Activated CD8-positive, alpha-beta memory T cell treated with anti-CD3 and anti-CD28 coated beads, Interleukin-2, amount 50 U/mL, for 1 hour (primary cell): ENCODE results near the gene PIP5K1B.
A peak's percentile ranks its signal among the peaks of the same experiment; 100 is the strongest.
"Not testable (repeated sequence)": the region's sequence is repeated elsewhere in the genome, so short reads cannot be mapped to it uniquely, and the experiment has no call there.

Experiments
- DNase-seq: peaks from one replicate; pipeline ENCODE4 v3.0.0-alpha.2; 2020; ENCODE audit errors: extremely low read depth

PIP5K1B gene

DNA sequence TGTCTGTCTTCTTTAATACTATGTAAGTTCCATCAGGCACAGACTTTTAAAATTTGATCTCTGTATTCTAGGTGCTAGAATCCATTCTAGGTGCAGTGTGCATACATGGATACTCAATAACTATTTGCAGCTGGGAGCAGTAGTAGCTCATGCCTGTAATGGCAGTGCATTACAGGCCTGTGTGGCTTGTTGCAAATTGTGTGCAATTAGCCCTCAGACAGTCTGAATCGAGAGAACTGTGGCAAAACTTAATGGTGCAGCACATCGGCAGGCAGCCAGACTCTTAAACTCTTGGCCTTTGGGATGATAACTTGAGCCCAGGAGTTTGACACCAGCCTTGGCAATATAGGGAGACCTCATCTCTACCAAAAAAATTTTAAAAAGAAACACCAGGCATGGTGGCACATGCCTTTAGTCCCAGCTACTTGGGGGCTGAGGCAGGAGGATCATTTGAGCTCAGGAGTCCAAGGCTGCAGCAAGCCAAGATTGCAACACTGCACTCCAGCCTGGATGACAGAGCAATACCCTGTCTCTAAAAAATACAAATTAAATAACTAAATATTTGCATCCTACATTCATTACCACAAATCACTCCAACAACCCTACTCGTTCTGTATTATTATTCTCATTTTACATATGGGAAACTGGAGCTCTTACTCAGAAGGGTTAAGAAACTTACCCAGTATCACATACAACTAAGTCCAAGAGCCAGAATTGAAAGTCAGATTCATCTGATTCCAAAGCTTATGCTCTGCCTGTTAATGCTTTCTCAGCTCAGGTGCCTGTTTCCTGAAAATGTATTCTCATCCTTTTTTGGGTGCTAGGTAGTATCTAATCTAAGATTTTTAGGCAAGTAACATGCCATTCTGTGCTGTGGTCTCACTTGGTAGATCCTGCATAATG, 278.7 kb downstream of the PIP5K1B start:
- DNase-seq, result no peak

DNA sequence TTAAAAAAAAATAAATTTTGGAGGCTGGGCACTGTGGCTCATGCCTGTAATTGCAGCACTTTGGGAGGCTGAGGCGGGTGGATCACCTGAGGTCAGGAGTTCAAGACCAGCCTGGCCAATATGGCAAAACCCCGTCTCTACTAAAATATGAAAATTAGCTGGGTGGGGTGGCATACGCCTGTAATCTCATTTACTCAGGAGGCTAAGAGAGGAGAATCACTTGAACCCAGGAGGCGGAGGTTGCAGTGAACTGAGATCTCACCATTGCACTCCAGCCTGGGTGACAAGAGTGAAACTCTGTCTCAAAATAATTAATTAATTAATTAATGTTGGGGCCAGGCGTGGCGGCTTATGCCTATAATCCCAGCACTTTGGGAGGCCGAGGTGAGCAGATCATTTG, 281.9 kb downstream of the PIP5K1B start:
- not testable (repeated sequence) for DNase-seq

DNA sequence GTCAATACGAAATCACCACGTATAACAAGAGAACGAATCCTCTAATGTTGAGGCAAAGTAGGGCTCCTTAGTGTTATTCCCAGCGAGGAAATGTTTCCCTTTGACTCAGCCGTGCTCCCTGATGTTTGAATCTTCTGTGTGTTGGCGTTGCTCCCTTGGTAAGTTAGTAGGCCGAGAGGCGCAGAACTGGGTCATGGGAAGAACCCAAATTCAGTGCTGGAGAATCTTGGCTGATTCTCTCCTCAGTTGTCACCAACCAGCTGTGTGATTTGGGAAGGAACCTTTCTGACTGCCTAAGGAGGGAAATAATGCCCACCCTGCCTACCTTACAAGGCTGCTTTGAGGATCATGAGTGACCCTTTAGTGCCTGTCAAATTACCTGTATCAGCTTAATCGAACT, 286.4 kb downstream of the PIP5K1B start:
- no peak for DNase-seq

DNA sequence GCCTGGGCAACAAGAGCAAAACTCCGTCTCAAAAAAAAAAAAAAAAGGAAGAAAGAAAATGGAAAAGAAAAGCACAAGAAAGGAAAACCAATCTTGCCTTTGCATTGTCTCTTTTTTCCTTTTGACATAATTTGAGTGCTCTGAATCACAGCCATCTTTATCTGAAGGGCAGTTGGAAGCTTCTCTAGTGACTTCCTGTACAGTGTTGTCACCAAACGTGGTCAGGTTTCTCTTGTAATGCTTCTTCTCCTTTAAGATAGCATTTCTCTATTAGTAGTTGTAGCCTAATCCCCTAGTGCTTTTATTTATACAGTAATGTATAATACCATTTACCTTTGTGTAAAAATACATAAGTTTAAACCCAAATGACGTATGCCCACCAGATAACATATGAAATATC, 290.7 kb downstream of the PIP5K1B start:
- no peak for DNase-seq

DNA sequence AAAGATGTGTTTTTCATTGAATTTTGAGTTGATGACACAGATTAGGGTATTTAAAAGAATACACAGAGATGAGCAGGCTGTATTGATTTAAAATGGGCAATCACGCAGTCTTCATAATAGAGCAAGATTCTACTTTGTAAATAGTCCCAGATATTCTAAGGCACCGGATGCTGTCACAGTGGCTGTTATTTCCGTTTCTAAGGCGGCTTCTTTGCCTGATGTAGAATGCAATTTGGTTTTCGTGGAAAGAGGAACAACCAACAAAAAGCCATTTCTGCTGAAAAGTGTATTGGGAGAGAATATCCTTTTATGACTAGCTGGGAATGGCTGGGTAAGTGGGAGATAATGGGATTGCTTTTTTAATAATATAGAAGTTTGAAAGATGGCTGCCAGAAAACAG, 291.4 kb downstream of the PIP5K1B start:
- DNase-seq, result no peak

DNA sequence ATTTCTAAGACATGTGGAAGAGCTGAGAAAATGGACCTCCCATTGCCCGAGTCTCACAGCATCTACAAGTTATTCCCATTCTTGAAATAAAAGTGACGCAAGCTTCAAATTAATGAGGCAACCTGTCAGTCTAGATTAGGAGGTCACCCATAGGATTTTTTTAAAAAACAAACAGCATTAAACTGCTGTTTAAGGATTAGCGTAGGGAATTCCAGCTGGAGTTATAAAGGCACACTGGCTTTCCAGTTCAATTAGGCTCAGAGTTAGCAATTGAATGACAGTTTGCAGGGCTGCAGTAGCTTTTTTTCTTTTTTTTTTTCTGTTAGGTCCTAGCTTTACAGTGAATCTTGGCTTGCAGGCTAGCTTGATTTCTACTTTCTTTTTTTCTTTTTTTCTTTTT, 292.6 kb downstream of the PIP5K1B start:
- no peak for DNase-seq

DNA sequence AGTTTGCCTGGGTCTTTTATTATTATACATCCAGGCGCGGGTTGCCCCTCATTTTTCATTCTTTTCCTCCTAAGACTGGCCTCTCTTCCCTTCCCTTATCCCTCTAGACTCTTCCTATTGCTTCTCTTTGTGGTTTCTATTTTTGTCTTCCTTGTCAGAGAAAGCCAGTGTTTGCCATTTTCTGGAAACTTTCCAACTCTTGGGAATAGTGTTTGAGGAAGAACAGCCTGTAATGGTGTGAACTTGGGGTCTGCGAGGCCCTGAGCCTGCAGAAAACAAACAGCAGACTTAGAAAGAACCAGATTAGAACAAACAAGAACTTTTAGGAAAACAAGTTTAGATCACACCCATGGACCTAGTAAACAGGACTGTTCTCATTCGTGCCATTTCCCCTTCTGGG, 293.3 kb downstream of the PIP5K1B start:
- no peak for DNase-seq

DNA sequence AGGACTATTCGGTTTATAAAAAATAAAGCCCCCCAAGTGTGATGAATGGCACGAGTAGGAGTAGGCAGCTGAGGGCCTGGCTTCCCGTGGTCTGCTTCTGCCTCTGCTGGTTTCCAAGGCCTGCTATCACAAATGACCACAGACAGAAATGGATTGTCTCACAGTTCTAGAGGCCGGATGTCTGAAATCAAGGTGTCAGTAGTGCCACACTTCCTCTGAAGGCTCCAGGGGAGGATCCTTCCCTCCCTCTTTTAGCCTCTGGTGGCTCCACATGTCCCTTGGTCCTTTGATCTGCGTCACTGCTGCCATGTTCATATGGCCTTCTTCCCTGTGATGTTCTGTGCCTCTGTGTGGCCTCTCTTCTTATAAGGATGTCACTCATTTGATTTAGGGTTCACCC, 293.8 kb downstream of the PIP5K1B start:
- DNase-seq, result no peak

DNA sequence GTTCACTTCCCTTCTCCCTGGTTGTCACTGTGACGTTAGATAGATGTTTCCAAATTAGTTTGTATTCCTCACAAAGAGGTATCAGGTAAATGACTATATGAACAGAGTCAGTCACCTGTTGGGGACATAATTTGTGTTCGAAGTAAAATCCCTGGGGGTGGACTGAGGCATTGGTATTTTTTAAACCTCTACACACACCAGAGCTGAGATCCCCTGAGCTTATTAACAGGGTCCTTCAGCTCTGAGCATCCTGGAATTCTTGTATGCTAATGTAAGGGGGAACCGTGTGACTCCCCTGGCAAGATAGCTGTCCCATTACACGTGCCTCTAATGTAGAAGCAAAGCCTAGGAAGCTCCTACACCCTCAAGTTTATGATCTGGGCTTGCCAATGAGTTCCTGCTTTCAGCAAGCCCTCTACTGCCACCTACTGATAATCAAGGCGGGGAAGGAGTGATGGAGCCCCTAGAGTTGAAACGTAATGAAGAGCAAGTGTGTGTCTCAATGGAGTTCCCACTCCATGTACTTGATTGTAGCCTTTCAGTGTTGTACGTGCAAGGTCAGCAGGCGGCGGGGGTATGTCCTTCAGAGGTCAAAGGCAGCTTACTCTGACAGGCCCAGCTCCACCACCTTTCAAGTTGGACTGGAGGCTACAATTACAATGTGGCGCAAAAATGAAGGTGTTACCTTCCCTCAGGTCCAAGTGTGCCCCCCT, 294.5 kb downstream of the PIP5K1B start:
- DNase-seq, result peak; percentile 19

DNA sequence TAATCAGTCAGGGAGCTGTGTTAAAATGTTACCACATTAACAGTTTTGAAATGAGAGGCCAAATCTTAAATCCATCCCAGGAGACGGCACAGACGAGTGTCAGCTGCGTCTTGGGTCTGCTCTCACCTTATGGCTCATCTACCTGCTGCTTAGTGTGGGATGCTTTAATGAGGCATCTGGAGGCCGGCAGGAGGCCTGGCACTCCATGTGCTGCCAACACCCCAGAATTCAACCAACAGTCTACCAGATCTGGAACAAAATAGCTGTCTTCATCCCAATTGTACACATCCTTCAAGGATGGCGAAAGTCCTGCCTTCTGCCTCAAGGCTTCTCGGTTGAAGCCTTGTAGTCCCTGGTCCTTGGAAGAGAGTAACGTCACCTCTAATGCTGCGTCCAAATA, 296.9 kb downstream of the PIP5K1B start:
- DNase-seq, result no peak

DNA sequence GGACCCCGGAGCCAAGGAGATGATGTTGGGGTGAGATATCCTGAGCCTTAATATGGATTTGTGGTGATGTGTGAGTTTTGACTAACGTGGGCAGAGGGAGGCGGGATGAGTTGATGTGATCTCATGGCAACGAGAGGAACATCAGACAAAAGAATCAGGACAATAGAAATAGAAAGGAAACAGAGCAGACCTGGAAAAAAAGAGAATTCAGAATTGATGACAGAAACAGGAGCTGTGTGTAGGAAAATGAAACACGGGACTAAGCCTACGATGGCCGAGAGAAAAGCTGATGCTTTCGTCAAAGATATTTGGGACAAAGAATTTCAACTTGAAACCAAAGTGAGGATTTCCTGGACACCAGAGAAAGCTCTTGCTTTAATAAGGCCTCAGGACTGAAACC, 298.0 kb downstream of the PIP5K1B start:
- DNase-seq, result no peak

DNA sequence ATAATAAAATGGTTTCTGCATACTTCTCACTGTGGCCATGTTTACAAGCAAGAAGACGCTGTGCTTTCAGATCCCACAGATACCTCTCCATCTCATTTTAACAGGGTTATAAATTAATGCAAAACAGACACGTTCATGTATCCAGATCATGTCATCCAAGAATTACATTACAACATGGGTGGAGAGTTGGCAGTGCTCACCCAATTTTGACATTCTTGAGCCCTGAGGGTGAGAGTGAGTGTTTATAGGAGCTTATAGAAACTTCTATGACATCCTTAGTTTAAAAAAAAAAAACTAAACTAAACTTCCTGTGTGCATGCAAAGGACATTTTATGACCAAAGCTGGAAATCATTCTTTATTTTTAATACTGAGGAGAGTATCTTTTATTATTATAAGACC, 299.8 kb downstream of the PIP5K1B start:
- DNase-seq, result no peak

DNA sequence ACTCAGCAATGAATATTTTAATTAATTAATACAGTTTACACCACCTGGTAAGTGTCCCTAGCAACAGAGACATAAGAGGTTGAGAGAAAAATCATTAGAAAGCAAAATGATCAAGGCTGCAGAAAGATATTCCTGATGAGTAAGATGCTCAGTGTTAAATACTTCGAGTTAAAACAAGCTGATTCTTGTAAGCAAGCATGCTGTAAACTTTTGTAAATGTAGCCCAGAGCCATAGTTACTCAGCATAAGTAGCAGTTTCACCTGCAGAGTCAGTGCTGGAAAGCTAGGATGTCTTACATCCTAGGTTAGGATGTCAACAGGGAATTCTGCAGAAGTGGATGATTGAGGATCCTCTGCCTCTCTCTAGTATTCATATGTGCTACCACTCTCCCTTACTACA, 304.7 kb downstream of the PIP5K1B start:
- DNase-seq, result no peak

DNA sequence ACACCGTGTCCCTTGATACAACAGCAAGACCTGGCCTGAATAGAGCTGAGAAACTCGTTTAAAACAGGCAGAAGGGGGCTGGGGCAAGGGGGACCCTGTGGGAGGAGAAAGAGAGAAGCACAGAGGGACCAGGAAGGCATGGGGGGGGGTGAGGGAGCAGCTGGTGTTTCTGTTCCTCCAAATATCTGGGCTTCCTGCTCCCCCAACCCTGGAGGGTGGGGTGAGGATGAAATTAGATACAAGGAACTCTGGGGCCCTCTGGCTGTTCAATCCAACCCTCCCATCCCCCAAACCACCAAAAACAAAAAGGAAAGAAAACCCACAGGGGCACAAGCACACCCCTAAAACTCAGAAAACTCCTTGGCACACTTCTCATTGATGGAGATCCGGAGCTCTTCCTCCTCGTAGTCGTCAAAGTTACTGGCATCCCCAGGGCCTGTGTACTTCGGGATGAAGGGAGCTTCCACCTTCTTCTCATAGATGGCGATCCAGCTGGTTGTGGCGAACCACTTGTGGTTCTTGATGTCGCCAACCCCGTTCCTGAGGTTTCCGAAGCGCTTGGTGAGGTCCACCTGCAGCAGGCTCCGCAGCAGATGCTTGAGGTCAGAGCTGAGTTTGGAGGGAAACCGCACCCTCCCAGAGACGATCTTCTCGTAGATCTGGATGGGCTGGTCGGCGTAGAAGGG, 307.8 kb downstream of the PIP5K1B start:
- no peak for DNase-seq

DNA sequence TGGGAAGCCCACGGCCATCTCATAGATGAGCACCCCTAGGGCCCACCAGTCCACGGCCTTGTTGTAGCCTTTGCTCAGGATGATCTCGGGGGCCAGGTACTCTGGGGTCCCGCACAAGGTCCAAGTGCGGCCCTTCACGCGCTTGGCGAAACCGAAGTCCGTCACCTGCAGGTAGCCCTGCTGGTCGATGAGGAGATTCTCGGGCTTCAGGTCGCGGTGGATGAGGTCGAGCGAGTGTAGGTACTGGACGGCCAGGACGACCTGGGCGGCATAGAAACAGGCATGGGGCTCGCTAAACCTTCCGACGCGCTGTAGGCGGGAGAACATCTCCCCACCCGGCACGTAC, 308.3 kb downstream of the PIP5K1B start:
- no peak for DNase-seq

DNA sequence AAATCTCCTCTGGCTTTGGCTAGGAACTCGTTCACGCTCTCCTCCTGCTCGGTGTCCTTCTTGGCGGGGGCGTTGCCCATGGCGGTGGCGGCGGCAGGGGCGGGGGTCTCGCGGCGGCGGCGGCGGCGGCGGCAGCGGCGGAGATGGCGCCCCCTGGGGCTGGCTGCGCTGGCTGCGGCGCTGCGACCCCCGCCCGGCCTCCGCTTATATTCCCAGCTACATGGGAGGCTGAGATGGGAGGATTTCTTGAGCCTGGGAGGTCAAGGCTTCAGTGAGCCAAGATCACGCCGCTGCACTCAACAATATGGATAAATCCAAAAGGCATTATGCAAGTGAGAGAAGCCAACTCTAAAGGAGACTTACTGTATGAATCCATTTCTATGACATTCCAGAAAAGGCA, 309.0 kb downstream of the PIP5K1B start, which contains the start of gene PRKACG:
Gene PRKACG, minus strand, starts transcription at position 101 of the 400 bp plus-strand sequence. Its CDS starts 21 bp downstream, at position 80.
- DNase-seq, result no peak

DNA sequence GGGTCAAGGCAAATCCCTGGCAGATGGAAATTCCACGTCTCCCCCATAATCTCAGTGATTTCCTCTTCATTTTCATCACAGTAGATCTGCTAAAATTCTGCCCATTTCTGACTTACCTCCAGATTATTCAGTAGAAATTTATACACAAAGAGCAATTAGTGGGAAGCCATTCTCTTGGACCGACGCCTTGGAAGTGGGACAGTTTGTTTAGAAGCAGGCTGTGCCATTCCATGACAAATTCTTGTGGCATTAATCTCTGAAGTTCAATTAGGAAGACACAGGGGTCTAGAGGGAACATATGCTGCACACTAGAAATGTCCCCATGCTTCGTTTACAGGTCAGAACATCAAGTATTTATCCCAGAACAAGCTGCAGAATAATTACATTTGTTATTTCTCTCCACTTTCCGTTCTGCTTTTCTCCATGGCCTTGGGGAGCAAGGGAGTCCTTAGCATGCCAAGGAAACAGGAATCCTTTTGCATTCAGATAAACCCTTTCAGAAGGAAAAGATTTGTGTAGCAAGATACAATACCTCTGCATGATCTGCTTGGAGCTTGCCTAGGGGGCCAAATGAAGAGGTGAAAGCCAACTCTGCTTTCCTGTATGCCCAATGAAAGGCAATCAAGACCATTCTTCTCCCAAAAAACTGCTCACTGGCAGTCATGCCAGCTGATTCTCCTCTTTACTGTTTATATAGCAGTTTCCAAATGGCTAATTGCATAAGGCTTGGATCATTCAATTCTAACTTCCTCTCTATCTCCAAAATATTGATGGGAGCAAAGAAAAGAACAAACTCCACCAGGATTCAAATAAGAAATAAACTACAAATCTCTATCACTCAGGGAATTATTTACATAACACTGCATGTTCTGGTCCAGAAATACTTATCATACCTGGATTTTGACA, 311.4 kb downstream of the PIP5K1B start:
- no peak for DNase-seq

DNA sequence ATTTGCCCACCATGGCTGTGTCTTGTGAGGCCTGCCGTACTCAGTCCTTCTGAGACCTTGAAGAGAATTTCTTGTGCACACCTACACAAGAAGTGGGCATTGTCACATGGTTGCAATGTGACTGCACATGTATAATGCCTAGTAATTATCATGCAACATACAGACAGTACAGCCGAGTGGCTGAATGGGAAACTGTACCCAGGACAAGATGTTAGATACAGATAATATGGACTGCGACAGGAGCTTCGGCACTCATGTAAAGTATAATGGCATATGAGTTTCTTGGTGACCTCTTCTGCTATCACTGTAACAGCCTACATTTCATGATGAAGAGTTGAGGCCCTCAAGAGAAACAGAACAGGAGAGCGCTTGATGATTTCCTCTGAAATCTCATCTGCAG, 313.7 kb downstream of the PIP5K1B start:
- DNase-seq, result no peak

DNA sequence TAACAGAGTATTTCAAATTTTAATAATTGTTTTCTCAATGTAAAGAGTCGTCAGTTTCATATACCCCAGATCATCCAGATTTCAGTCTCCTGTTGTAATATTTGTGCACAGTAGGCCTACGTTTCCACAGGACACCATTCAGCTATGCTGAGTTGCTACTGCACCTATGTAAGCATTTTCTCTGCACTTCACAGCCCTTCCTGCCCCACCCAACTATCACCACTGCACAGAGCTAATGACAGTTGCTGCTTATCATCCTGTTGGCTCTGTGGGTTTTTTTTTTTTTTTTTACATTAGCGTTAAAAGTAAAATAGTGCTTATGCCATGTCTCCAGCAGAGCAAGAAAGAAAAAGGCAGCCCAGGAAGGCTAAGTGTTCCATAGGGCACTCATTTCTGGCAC, 314.8 kb downstream of the PIP5K1B start:
- DNase-seq, result no peak

DNA sequence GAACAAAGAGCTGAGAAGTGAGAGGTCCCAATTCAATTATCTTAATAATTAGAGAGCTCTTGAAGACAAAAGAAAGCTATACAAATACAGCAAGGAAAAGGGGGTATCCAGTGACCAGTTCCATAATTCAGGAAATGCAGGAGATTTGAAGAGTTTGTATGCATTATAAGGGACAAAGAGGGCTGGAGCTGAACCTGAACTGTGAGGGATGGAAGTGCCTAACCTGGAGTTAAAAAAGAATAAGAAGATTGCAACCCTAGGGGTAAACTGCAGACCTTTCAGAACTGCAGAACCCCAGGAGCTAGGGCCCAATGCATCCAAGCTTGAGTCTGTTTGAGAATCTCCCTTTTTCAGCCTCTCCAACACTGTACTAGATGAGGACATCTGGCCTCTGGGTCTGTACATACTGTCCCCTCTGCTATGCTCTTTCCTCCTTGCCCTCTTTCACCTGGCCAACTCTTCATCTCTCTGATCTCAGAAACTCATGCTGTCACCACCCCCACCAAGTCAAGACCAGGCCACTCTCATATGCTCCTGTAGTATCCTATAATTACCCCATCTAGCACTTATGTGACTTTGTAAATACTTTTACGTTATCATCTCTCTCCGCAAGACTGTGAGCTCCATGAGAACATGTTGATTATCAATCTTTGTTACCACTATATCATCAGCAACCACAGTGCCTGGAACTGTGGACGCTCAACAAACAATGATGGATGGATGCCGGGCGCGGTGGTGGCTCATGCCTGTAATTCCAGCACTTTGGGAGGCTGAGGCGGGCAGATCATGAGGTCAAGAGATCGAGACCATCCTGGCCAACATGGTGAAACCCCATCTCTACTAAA, 315.5 kb downstream of the PIP5K1B start:
- no peak for DNase-seq

DNA sequence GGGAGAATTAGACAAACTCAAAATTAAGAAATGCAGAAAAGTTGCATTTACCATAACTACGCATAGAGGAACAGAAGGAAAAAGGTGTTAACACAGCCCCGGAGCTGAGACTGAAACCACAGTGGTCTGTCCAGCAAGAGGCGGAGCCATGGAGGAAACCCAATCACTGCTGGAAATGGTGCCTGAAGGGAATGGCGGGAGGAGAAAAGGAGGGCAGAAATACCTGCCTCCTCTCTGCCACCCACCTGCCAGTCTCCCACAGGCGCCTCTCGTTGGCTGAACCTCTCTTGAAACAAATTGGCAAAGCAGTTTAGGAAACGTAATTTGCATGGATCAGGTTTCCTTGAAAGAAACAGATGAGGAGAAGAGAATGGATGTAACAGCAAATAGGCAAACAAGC, 318.6 kb downstream of the PIP5K1B start:
- DNase-seq, result no peak
